ENCODE data around the gene WWOX. TPM values are rescaled to one million over a fixed set of nuclear protein-coding genes. Genes with fewer than 3 reads are reported as not detected.

Gene WWOX
- total and polyA plus RNA-seq, 2 donors (not counting 1 experiment from before 2014, with no cell fraction given), result 10.5 to 42.3 TPM

DNA sequence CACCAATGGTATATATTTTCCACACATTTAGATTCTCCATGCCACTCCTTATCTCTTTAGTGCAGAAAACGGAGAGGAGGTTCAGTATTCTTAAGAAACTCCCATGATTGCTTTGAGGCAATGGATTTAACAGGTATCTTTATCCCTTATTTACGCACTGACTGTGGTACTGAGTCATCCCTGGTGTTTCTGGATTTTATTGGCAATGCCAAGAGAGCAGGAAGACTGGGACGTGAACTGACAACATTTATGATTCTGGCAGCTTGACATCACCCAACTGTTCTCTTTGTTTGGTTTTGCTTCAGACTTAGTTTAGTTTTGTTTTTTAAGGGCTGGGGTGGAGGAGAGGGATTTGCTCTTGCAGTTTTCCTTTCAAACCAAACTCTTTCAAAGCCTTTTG lies 131.4 kb downstream of the WWOX start:
- Histone ChIP-seq H3K79me2 (ENCODE audit: control insufficient read depth, insufficient read depth, low read length) (no peaks in the 10 kb centered on the region), H3K9ac (ENCODE audit: low read length) (no peak overlapping the region), H3K4me2 (replicated peaks; ENCODE audit: low read depth, low read length, poor library complexity, severe bottlenecking) (no peak overlapping the region), H3K27ac (ENCODE audit: low read length in 2 of 2) (no peak overlapping the region), H3K4me1 (ENCODE audit: control insufficient read depth in 2 of 2, insufficient read depth in 2 of 2, low read length in 2 of 2) (no peaks in the 10 kb centered on the region), H3K4me3 (ENCODE audit: control extremely low read depth in 1 of 5, extremely low read depth in 1 of 5, insufficient read depth in 1 of 5, low read depth in 2 of 5, low read length in 4 of 5) (no peak overlapping the region), H3K9me3 (ENCODE audit: control extremely low read depth in 1 of 3, control insufficient read depth in 2 of 3, insufficient read depth in 1 of 3, low read length in 2 of 3) (no peaks in the 10 kb centered on the region), H3K27me3 (replicated peaks in 1 of 4; ENCODE audit: control extremely low read depth in 1 of 4, control insufficient read depth in 3 of 4, insufficient read depth in 4 of 4, low read length in 3 of 4) (no peaks in the 10 kb centered on the region), H3K36me3 (replicated peaks in 1 of 2; ENCODE audit: control extremely low read depth in 1 of 2, control insufficient read depth in 1 of 2, extremely low read depth in 1 of 2, insufficient read depth in 2 of 2, low read length in 1 of 2) (no peaks in the 10 kb centered on the region), H4K20me1 (ENCODE audit: control insufficient read depth, insufficient read depth, low read length, poor library complexity, severe bottlenecking) (no peaks in the 10 kb centered on the region), H2AFZ (ENCODE audit: insufficient read depth, low read depth, low read length, poor library complexity, severe bottlenecking) (no peak overlapping the region)
- TF ChIP-seq CTCF (IDR thresholded peaks at IDR 0.05) (no peak), EZH2 (IDR thresholded peaks at IDR 0.05; ENCODE audit: borderline replicate concordance, insufficient read depth, low read depth, low read length, poor library complexity, severe bottlenecking) (no peak)
- Mint-ChIP-seq H3K4me1 (no peaks in the 10 kb centered on the region), H3K27ac (no peak overlapping the region), H3K4me3 (no peak overlapping the region), H3K27me3 (no peaks in the 10 kb centered on the region), H3K9me3 (ENCODE audit: insufficient read depth) (no peaks in the 10 kb centered on the region)
- ATAC-seq (ENCODE audit: low read depth) (no peak), DNase-seq (no peak)
- intact Hi-C loops (cut with micrococcal nuclease), result no loop called here
- 100% methylated on average over 2 of the region's 3 CpGs for WGBS (ENCODE audit: insufficient coverage)
- ChIA-PET CTCF (interaction anchor here (1.1 to 2.0 kb wide), 2 partner anchors 10 to 109 kb away, joined by 3 to 5 read pairs; no protein-coding TSS in a partner anchor), POLR2A (no interaction called here)

GRCh38 chr16:78235168-78235800 lies 135.8 kb downstream of the WWOX start:
- H3K27me3 ChIP-seq (replicated peaks in 1 of 4; ENCODE audit: control extremely low read depth in 1 of 4, control insufficient read depth in 3 of 4, insufficient read depth in 4 of 4, low read length in 3 of 4), result no peaks in the 10 kb centered on the region
- H4K20me1 ChIP-seq (ENCODE audit: control insufficient read depth, insufficient read depth, low read length, poor library complexity, severe bottlenecking), result no peaks in the 10 kb centered on the region
- no peak overlapping the region for H3K4me3 ChIP-seq (ENCODE audit: control extremely low read depth in 1 of 5, extremely low read depth in 1 of 5, insufficient read depth in 1 of 5, low read depth in 2 of 5, low read length in 4 of 5)
- no peaks in the 10 kb centered on the region for H3K9me3 Mint-ChIP-seq (ENCODE audit: insufficient read depth)
- no peaks in the 10 kb centered on the region for H3K79me2 ChIP-seq (ENCODE audit: control insufficient read depth, insufficient read depth, low read length)
- DNase-seq (peak; percentile 59), ATAC-seq (ENCODE audit: low read depth) (peak; percentile 69)
- intact Hi-C loops (cut with micrococcal nuclease), result no loop called here
- CTCF ChIA-PET, result interaction anchor here (2.8 to 2.9 kb wide), 2 partner anchors 14 to 111 kb away, joined by 8 to 15 read pairs; no protein-coding TSS in a partner anchor
- H3K4me3 Mint-ChIP-seq, result no peak overlapping the region
- no peak for TF ChIP-seq EZH2 (IDR thresholded peaks at IDR 0.05; ENCODE audit: borderline replicate concordance, insufficient read depth, low read depth, low read length, poor library complexity, severe bottlenecking)
- TF ChIP-seq CTCF (IDR thresholded peaks at IDR 0.05), result peak; percentile 90
- H3K9me3 ChIP-seq (ENCODE audit: control extremely low read depth in 1 of 3, control insufficient read depth in 2 of 3, insufficient read depth in 1 of 3, low read length in 2 of 3), result no peaks in the 10 kb centered on the region
- no peaks in the 10 kb centered on the region for H3K27me3 Mint-ChIP-seq
- no peaks in the 10 kb centered on the region for H3K36me3 ChIP-seq (replicated peaks in 1 of 2; ENCODE audit: control extremely low read depth in 1 of 2, control insufficient read depth in 1 of 2, extremely low read depth in 1 of 2, insufficient read depth in 2 of 2, low read length in 1 of 2)
- H3K27ac ChIP-seq (ENCODE audit: low read length in 2 of 2), result no peak overlapping the region
- no peak overlapping the region for H2AFZ ChIP-seq (ENCODE audit: insufficient read depth, low read depth, low read length, poor library complexity, severe bottlenecking)
- H3K27ac Mint-ChIP-seq, result no peak overlapping the region
- no peak overlapping the region for H3K4me2 ChIP-seq (replicated peaks; ENCODE audit: low read depth, low read length, poor library complexity, severe bottlenecking)
- no peak overlapping the region for H3K9ac ChIP-seq (ENCODE audit: low read length)
- H3K4me1 ChIP-seq (ENCODE audit: control insufficient read depth in 2 of 2, insufficient read depth in 2 of 2, low read length in 2 of 2), result no peaks in the 10 kb centered on the region
- POLR2A ChIA-PET, result no interaction called here
- 31% methylated on average over 3 of the region's 9 CpGs for WGBS (ENCODE audit: insufficient coverage)
- no peaks in the 10 kb centered on the region for H3K4me1 Mint-ChIP-seq
